ENCODE results near the gene SUSD2.

SUSD2 gene

GRCh38 chr22:24149198-24149590, 32.1 kb upstream of the SUSD2 start:
- DNase-seq (ENCODE audit: low read depth in 2 of 2): no peak

- no peak for DNase-seq (ENCODE audit: low read depth in 2 of 2)
Measured at GRCh38 chr22:24153353-24153752, 27.9 kb upstream of the SUSD2 start.

- DNase-seq (ENCODE audit: low read depth in 2 of 2): no peak
Measured at GRCh38 chr22:24153959-24154358, 27.3 kb upstream of the SUSD2 start.

- no peak for DNase-seq (ENCODE audit: low read depth in 2 of 2)
Measured at GRCh38 chr22:24154826-24155225, 26.5 kb upstream of the SUSD2 start.

- no peak for DNase-seq (ENCODE audit: low read depth in 2 of 2)
Measured at GRCh38 chr22:24155627-24156140, 25.6 kb upstream of the SUSD2 start.

- DNase-seq (ENCODE audit: low read depth in 2 of 2): no peak
Measured at GRCh38 chr22:24156141-24156912, 25.0 kb upstream of the SUSD2 start.

GRCh38 chr22:24156913-24157821, 24.1 kb upstream of the SUSD2 start:
- no peak for DNase-seq (ENCODE audit: low read depth in 2 of 2)

GRCh38 chr22:24157822-24158135, 23.5 kb upstream of the SUSD2 start:
- no peak for DNase-seq (ENCODE audit: low read depth in 2 of 2)

- no peak for DNase-seq (ENCODE audit: low read depth in 2 of 2)
Measured at GRCh38 chr22:24159650-24160049, 21.6 kb upstream of the SUSD2 start.

GRCh38 chr22:24160546-24160945, 20.7 kb upstream of the SUSD2 start:
- DNase-seq (ENCODE audit: low read depth in 2 of 2): no peak

- no peak for DNase-seq (ENCODE audit: low read depth in 2 of 2)
Measured at GRCh38 chr22:24161485-24161884, 19.8 kb upstream of the SUSD2 start.

- DNase-seq (ENCODE audit: low read depth in 2 of 2): no peak
Measured at GRCh38 chr22:24161909-24162308, 19.4 kb upstream of the SUSD2 start.

- no peak for DNase-seq (ENCODE audit: low read depth in 2 of 2)
Measured at GRCh38 chr22:24162436-24162835, 18.9 kb upstream of the SUSD2 start.

GRCh38 chr22:24164243-24164642, 17.0 kb upstream of the SUSD2 start:
- DNase-seq (ENCODE audit: low read depth in 2 of 2): no peak

GRCh38 chr22:24164940-24165339, 16.3 kb upstream of the SUSD2 start:
- DNase-seq (ENCODE audit: low read depth in 2 of 2): no peak

- DNase-seq (ENCODE audit: low read depth in 2 of 2): no peak
Measured at GRCh38 chr22:24165673-24166072, 15.6 kb upstream of the SUSD2 start.

- no peak for DNase-seq (ENCODE audit: low read depth in 2 of 2)
Measured at GRCh38 chr22:24166811-24167210, 14.5 kb upstream of the SUSD2 start.

GRCh38 chr22:24169439-24170058, 11.7 kb upstream of the SUSD2 start:
- no peak for DNase-seq (ENCODE audit: low read depth in 2 of 2)

GRCh38 chr22:24170188-24170587, 11.1 kb upstream of the SUSD2 start:
- no peak for DNase-seq (ENCODE audit: low read depth in 2 of 2)

- DNase-seq (ENCODE audit: low read depth in 2 of 2): no peak
Measured at GRCh38 chr22:24170632-24171031, 10.7 kb upstream of the SUSD2 start.

- no peak for DNase-seq (ENCODE audit: low read depth in 2 of 2)
Measured at GRCh38 chr22:24171822-24172221, 9.5 kb upstream of the SUSD2 start.

- no peak for DNase-seq (ENCODE audit: low read depth in 2 of 2)
Measured at GRCh38 chr22:24175160-24175808, 6.0 kb upstream of the SUSD2 start.

Data from fibroblast of skin of left quadriceps (primary cell).